H9 (cell line): Measurements from ENCODE around the gene MCF2L2. TPM values are rescaled to one million over a fixed set of nuclear protein-coding genes. Genes with fewer than 3 reads are reported as not detected.

Source experiments
- DNase-seq: peaks from one replicate; pipeline ENCODE4 v3.0.0-alpha.2; 2017
- H2AFZ ChIP-seq: one replicate; pipeline ENCODE4 v1.6.1; 2013; ENCODE audit warnings: mild to moderate bottlenecking, low read length, control low read depth, moderate library complexity
- H2AK5ac ChIP-seq: 2 replicates; pipeline ENCODE4 v1.6.1; 2013; ENCODE audit warnings: low read length, control low read depth, mixed read lengths; ENCODE audit not compliant: insufficient read length
- H2BK120ac ChIP-seq: one replicate; pipeline ENCODE4 v1.6.1; 2013; ENCODE audit warnings: low read depth, mild to moderate bottlenecking, low read length, control low read depth, inconsistent platforms; ENCODE audit not compliant: poor library complexity, severe bottlenecking
- H2BK12ac ChIP-seq: 2 replicates; pipeline ENCODE4 v1.6.1; 2013; ENCODE audit warnings: low read length, control low read depth, mixed read lengths, low read depth; ENCODE audit not compliant: insufficient read length
- H2BK15ac ChIP-seq: 2 replicates; pipeline ENCODE4 v1.6.1; 2013; ENCODE audit warnings: low read depth, low read length, control low read depth
- H2BK20ac ChIP-seq: one replicate; pipeline ENCODE4 v1.6.1; 2013; ENCODE audit warnings: low read depth, mild to moderate bottlenecking, low read length, control low read depth, inconsistent platforms; ENCODE audit not compliant: poor library complexity, severe bottlenecking
- H2BK5ac ChIP-seq: 2 replicates; pipeline ENCODE4 v1.6.1; 2013; ENCODE audit warnings: low read length, control low read depth, mixed read lengths; ENCODE audit not compliant: insufficient read length
- H3K14ac ChIP-seq: 2 replicates; pipeline ENCODE4 v1.6.1; 2013; ENCODE audit warnings: low read length, control low read depth; ENCODE audit not compliant: insufficient read depth
- H3K18ac ChIP-seq: 2 replicates; pipeline ENCODE4 v1.6.1; 2013; ENCODE audit warnings: low read depth, mild to moderate bottlenecking, mixed read lengths, low read length, control low read depth; ENCODE audit not compliant: insufficient read length
- H3K23ac ChIP-seq: 2 replicates; pipeline ENCODE4 v1.6.1; 2013; ENCODE audit warnings: low read length, control low read depth, mixed read lengths, low read depth; ENCODE audit not compliant: insufficient read length
- H3K23me2 ChIP-seq: 2 replicates; pipeline ENCODE4 v1.6.1; 2013; ENCODE audit warnings: low read depth, mild to moderate bottlenecking, mixed read lengths, low read length, control low read depth; ENCODE audit not compliant: insufficient read length, poor library complexity, severe bottlenecking
- H3K27ac ChIP-seq: 2 replicates; pipeline ENCODE4 v1.5.1; 2013; ENCODE audit warnings: low read length, control low read depth, mixed read lengths, low read depth; ENCODE audit not compliant: insufficient read length
- H3K27me3 ChIP-seq: 2 replicates; pipeline ENCODE4 v1.6.1; 2013; ENCODE audit warnings: low read length, control low read depth, inconsistent platforms; ENCODE audit not compliant: insufficient read depth
- H3K4ac ChIP-seq: 2 replicates; pipeline ENCODE4 v1.6.1; 2013; ENCODE audit warnings: low read depth, mild to moderate bottlenecking, control low read depth, inconsistent platforms, low read length, moderate library complexity
- H3K4me1 ChIP-seq: 2 replicates; pipeline ENCODE4 v1.6.1; 2013; ENCODE audit warnings: low read length, control low read depth, inconsistent platforms; ENCODE audit not compliant: insufficient read depth
- H3K4me2 ChIP-seq: 2 replicates; pipeline ENCODE4 v1.6.1; 2013; ENCODE audit warnings: low read length, control low read depth, mixed read lengths; ENCODE audit not compliant: insufficient read length, insufficient read depth
- H3K56ac ChIP-seq: 2 replicates; pipeline ENCODE4 v1.6.1; 2013; ENCODE audit warnings: low read depth, mild to moderate bottlenecking, mixed read lengths, low read length, control low read depth; ENCODE audit not compliant: insufficient read length
- H3K79me1 ChIP-seq: 2 replicates; pipeline ENCODE4 v1.6.1; 2013; ENCODE audit warnings: low read depth, mild to moderate bottlenecking, moderate library complexity, low read length, control low read depth, inconsistent platforms; ENCODE audit not compliant: insufficient read depth, poor library complexity, severe bottlenecking
- H3K79me2 ChIP-seq: 2 replicates; pipeline ENCODE4 v1.6.1; 2013; ENCODE audit warnings: low read length, control low read depth, inconsistent platforms; ENCODE audit not compliant: insufficient read depth
- H3K9ac ChIP-seq: 2 replicates; pipeline ENCODE4 v1.6.1; 2013; ENCODE audit warnings: low read length, control low read depth, mixed read lengths; ENCODE audit not compliant: insufficient read length; ENCODE audit errors: extremely low read depth
- H3K9me3 ChIP-seq: one replicate; pipeline ENCODE4 v1.6.1; 2013; ENCODE audit warnings: low read depth, low read length, inconsistent platforms; ENCODE audit not compliant: control insufficient read depth
- H3T11ph ChIP-seq: one replicate; pipeline ENCODE4 v1.6.1; 2013; ENCODE audit warnings: mild to moderate bottlenecking, low read length, control low read depth, inconsistent platforms
- H4K20me1 ChIP-seq: one replicate; pipeline ENCODE4 v1.6.1; 2013; ENCODE audit not compliant: control insufficient read depth, insufficient read length, insufficient read depth
- H4K5ac ChIP-seq: 2 replicates; pipeline ENCODE4 v1.6.1; 2013; ENCODE audit warnings: low read depth, mild to moderate bottlenecking, mixed read lengths, low read length, control low read depth; ENCODE audit not compliant: insufficient read length
- H4K8ac ChIP-seq: replicated peaks from 2 replicates; pipeline ENCODE4 v1.6.1; 2013; ENCODE audit warnings: low read length, control low read depth, mixed read lengths, low read depth; ENCODE audit not compliant: insufficient read length
- H4K91ac ChIP-seq: 2 replicates; pipeline ENCODE4 v1.6.1; 2013; ENCODE audit warnings: low read depth, mild to moderate bottlenecking, moderate library complexity, mixed read lengths, low read length, control low read depth; ENCODE audit not compliant: insufficient read length
- H3K27ac Mint-ChIP-seq, 3 experiments: 2 replicates in 2 of 3; 3 replicates in 1 of 3; pipeline ENCODE4 v1.8.0; 2020 to 2021; ENCODE audit warnings: mixed read lengths in 3 of 3, mild to moderate bottlenecking in 1 of 3, moderate library complexity in 1 of 3
- H3K27me3 Mint-ChIP-seq: 2 replicates; pipeline ENCODE4 v1.8.0; 2021; ENCODE audit warnings: low read depth, mild to moderate bottlenecking, moderate library complexity, mixed read lengths
- H3K36me3 Mint-ChIP-seq, 3 experiments: 2 replicates in 2 of 3; 3 replicates in 1 of 3; pipeline ENCODE4 v1.8.0; 2020 to 2021; ENCODE audit warnings: low read depth in 3 of 3, mixed read lengths in 3 of 3; ENCODE audit not compliant: insufficient read depth in 1 of 3
- H3K4me1 Mint-ChIP-seq, 2 experiments: 2 replicates each; pipeline ENCODE4 v1.8.0; 2020; ENCODE audit warnings: mixed read lengths in 2 of 2
- H3K4me3 Mint-ChIP-seq, 2 experiments: 2 replicates in 1 of 2; 3 replicates in 1 of 2; pipeline ENCODE4 v1.8.0; 2020 to 2021; ENCODE audit warnings: mild to moderate bottlenecking in 2 of 2, mixed read lengths in 2 of 2, moderate library complexity in 1 of 2
- H3K9me3 Mint-ChIP-seq, 2 experiments: 2 replicates in 1 of 2; 3 replicates in 1 of 2; pipeline ENCODE4 v1.8.0; 2020; ENCODE audit warnings: mild to moderate bottlenecking in 2 of 2, mixed read lengths in 2 of 2, moderate library complexity in 1 of 2
- WGBS: extraction: QIAGEN DNeasy Blood & Tissue Kit; methylation state at CpG from one replicate; pipeline ENCODE4 v1.1.7; 2013; ENCODE audit warnings: missing lambda C conversion rate, low lambda C conversion rate, mixed read lengths; ENCODE audit not compliant: insufficient read length; ENCODE audit errors: extremely low coverage; 5-methylcytosine and 5-hydroxymethylcytosine counted together
- total RNA-seq: library from RNA; stranded (reverse); gene quantifications from 2 replicates; pipeline ENCODE4 v1.2.1, GENCODE V29; 2021
- TF ChIP-seq, protein P1 (sequence below): fragments of 200-600 bp; sonication (generic); conservative IDR thresholded peaks from 3 replicates; pipeline ENCODE4 v1.8.0; 2021; ENCODE audit warnings: antibody characterized with exemption, mild to moderate bottlenecking

MCF2L2 gene
- total RNA-seq, 1 experiment from 2014 or later = 6.4 TPM

DNA sequence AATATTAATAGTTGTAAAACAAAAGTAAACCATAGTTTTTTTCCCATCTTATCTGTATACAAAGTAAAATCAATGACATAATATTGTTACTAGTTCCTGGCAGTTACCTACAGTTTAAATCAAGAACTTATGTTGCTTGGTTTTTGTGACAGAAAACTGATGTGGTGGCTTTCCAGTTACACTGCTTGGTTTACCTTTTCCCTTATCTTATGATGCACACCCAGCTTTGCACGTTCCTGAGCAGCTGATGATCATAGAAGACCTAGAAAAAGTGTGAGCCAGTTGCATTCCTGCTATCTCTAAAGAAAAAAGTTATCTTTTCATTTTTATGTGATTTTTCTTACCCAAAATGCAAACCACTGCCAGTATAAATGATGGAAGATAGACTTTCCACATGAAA, 229.5 kb downstream of the MCF2L2 start:
- no peaks in the 10 kb centered on the region for H4K20me1 ChIP-seq
- DNase-seq = no peak
- no peak overlapping the region for H3K14ac ChIP-seq
- Mint-ChIP-seq H3K27ac (no peak overlapping the region), H3K4me3 (no peak overlapping the region), H3K27me3 (no peaks in the 10 kb centered on the region; the same call in 1 of the 2 replicates), H3K4me1 (peaks cover 6 to 8% of the 10 kb centered on the region in 2 experiments), H3K9me3 (peaks cover 12 to 18% of the 10 kb centered on the region in 2 experiments; a peak in 4 of 5 replicates), H3K36me3 (peaks cover 0 to 7% (median 5%) of the 10 kb centered on the region in 3 experiments; a peak in 5 of 7 replicates)
- H2AK5ac ChIP-seq = no peak overlapping the region
- H2BK5ac ChIP-seq = no peak overlapping the region
- H4K5ac ChIP-seq = no peak overlapping the region
- H2BK20ac ChIP-seq = no peak overlapping the region
- no peaks in the 10 kb centered on the region for H3K27me3 ChIP-seq
- H3K4ac ChIP-seq = no peak overlapping the region
- H2BK12ac ChIP-seq = no peak overlapping the region
- no peak overlapping the region for H2AFZ ChIP-seq
- H3K79me1 ChIP-seq = no peaks in the 10 kb centered on the region
- TF ChIP-seq, protein P1, sequence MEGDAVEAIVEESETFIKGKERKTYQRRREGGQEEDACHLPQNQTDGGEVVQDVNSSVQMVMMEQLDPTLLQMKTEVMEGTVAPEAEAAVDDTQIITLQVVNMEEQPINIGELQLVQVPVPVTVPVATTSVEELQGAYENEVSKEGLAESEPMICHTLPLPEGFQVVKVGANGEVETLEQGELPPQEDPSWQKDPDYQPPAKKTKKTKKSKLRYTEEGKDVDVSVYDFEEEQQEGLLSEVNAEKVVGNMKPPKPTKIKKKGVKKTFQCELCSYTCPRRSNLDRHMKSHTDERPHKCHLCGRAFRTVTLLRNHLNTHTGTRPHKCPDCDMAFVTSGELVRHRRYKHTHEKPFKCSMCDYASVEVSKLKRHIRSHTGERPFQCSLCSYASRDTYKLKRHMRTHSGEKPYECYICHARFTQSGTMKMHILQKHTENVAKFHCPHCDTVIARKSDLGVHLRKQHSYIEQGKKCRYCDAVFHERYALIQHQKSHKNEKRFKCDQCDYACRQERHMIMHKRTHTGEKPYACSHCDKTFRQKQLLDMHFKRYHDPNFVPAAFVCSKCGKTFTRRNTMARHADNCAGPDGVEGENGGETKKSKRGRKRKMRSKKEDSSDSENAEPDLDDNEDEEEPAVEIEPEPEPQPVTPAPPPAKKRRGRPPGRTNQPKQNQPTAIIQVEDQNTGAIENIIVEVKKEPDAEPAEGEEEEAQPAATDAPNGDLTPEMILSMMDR = no peak
- no peaks in the 10 kb centered on the region for H3K4me1 ChIP-seq
- H4K8ac ChIP-seq = no peak overlapping the region
- no CpG with 5 or more reads among the region's 1 CpG for WGBS
- no peak overlapping the region for H3K18ac ChIP-seq
- no peak overlapping the region for H3K27ac ChIP-seq
- H3K4me2 ChIP-seq = no peak overlapping the region
- no peaks in the 10 kb centered on the region for H3K23me2 ChIP-seq
- no peaks in the 10 kb centered on the region for H3K9me3 ChIP-seq
- no peak overlapping the region for H3K9ac ChIP-seq
- no peak overlapping the region for H2BK15ac ChIP-seq
- no peak overlapping the region for H4K91ac ChIP-seq
- H3K56ac ChIP-seq = no peak overlapping the region
- no peak overlapping the region for H3T11ph ChIP-seq
- H3K23ac ChIP-seq = no peak overlapping the region
- H2BK120ac ChIP-seq = no peak overlapping the region
- H3K79me2 ChIP-seq = no peaks in the 10 kb centered on the region
